Measurements from ENCODE around the gene CNDP1. TPM values are rescaled to one million over a fixed set of nuclear protein-coding genes. Genes with fewer than 3 reads are reported as not detected.

The CNDP1 gene
- polyA plus RNA-seq, 1 donor (not counting 4 experiments of a cell fraction or from before 2014, with no cell fraction given), result not detected

DNA sequence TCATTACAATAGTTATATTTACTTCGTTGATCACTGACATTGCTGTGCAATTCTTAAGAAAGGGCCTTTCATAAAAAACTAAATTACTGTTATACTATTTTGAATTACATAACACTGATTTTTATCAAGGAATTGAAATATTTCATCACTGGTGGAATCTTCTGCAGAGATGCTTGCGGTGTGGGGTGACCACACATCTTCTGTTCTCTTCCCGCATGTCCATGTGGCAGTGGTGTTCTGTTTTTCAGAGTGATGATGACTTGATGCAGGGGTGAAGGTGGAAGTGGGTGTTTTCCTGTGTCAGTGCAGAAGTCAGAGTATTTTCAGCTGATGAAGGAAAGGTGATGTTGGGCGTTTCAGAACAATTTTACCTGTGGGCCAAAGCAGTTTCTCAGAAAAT is 31.2 kb upstream of the CNDP1 start:
- Histone ChIP-seq H3K4me2 (ENCODE audit: control insufficient read depth, extremely low read depth, insufficient read depth, low read depth, low read length) (no peak overlapping the region), H2AFZ (ENCODE audit: control insufficient read depth, low read length) (no peak overlapping the region), H3K36me3 (ENCODE audit: control insufficient read depth in 2 of 2, extremely low read depth in 1 of 2, insufficient read depth in 2 of 2, low read length in 2 of 2) (peaks cover 24 to 28% of the 10 kb centered on the region in 2 experiments), H3K9me1 (ENCODE audit: control insufficient read depth, extremely low read depth, insufficient read depth, low read length) (no peaks in the 10 kb centered on the region), H3K79me2 (ENCODE audit: control insufficient read depth, insufficient read depth, low read length) (peaks cover 45% of the 10 kb centered on the region), H3K4me3 (ENCODE audit: control insufficient read depth in 2 of 3, extremely low read depth in 1 of 3, insufficient read depth in 2 of 3, low read depth in 1 of 3, low read length in 3 of 3) (no peak overlapping the region), H3K9me3 (ENCODE audit: control insufficient read depth, low read depth, low read length) (no peaks in the 10 kb centered on the region), H3K27me3 (ENCODE audit: control insufficient read depth, extremely low read depth, insufficient read depth, low read length) (no peaks in the 10 kb centered on the region), H3K27ac (ENCODE audit: control insufficient read depth, insufficient read depth, low read length) (no peak overlapping the region), H3K9ac (ENCODE audit: control insufficient read depth, extremely low read depth, insufficient read depth, low read length) (no peak overlapping the region), H4K20me1 (ENCODE audit: control insufficient read depth, extremely low read depth, insufficient read depth, low read length) (no peaks in the 10 kb centered on the region), H3K4me1 (ENCODE audit: control insufficient read depth, extremely low read depth, insufficient read depth, low read length) (peaks cover 25% of the 10 kb centered on the region)
- dilution Hi-C loops (cut with MboI; ENCODE audit: extremely low pct_ligation_motif_present, low sequenced_read_pairs), result no loop called here
- TF ChIP-seq EZH2 (IDR thresholded peaks at IDR 0.05; ENCODE audit: low read length) (no peak), CTCF (optimal IDR thresholded peaks at IDR 0.05 in 1 of 3, IDR thresholded peaks at IDR 0.05 in 1 of 3, conservative IDR thresholded peaks at IDR 0.05 in 1 of 3; ENCODE audit: extremely low read depth in 1 of 3, insufficient read depth in 2 of 3, low read length in 3 of 3) (no peak)
- FAIRE-seq (no peak), DNase-seq (ENCODE audit: low read depth, low spot score) (no peak)

GRCh38 chr18:74505776-74506175 is 28.5 kb upstream of the CNDP1 start:
- no peak for FAIRE-seq
- no peaks in the 10 kb centered on the region for H4K20me1 ChIP-seq (ENCODE audit: control insufficient read depth, extremely low read depth, insufficient read depth, low read length)
- H3K36me3 ChIP-seq (ENCODE audit: control insufficient read depth in 2 of 2, extremely low read depth in 1 of 2, insufficient read depth in 2 of 2, low read length in 2 of 2), result peaks cover 40 to 41% of the 10 kb centered on the region in 2 experiments
- TF ChIP-seq CTCF (optimal IDR thresholded peaks at IDR 0.05 in 1 of 3, IDR thresholded peaks at IDR 0.05 in 1 of 3, conservative IDR thresholded peaks at IDR 0.05 in 1 of 3; ENCODE audit: extremely low read depth in 1 of 3, insufficient read depth in 2 of 3, low read length in 3 of 3), result no peak
- H2AFZ ChIP-seq (ENCODE audit: control insufficient read depth, low read length), result no peak overlapping the region
- peaks cover 6% of the 10 kb centered on the region for H3K4me1 ChIP-seq (ENCODE audit: control insufficient read depth, extremely low read depth, insufficient read depth, low read length)
- no peak overlapping the region for H3K27ac ChIP-seq (ENCODE audit: control insufficient read depth, insufficient read depth, low read length)
- no peak for DNase-seq (ENCODE audit: low read depth, low spot score)
- no peak overlapping the region for H3K4me3 ChIP-seq (ENCODE audit: control insufficient read depth in 2 of 3, extremely low read depth in 1 of 3, insufficient read depth in 2 of 3, low read depth in 1 of 3, low read length in 3 of 3)
- no peak overlapping the region for H3K4me2 ChIP-seq (ENCODE audit: control insufficient read depth, extremely low read depth, insufficient read depth, low read depth, low read length)
- dilution Hi-C loops (cut with MboI; ENCODE audit: extremely low pct_ligation_motif_present, low sequenced_read_pairs), result no loop called here
- no peak overlapping the region for H3K9ac ChIP-seq (ENCODE audit: control insufficient read depth, extremely low read depth, insufficient read depth, low read length)
- no peaks in the 10 kb centered on the region for H3K27me3 ChIP-seq (ENCODE audit: control insufficient read depth, extremely low read depth, insufficient read depth, low read length)
- no peaks in the 10 kb centered on the region for H3K9me3 ChIP-seq (ENCODE audit: control insufficient read depth, low read depth, low read length)
- no peaks in the 10 kb centered on the region for H3K9me1 ChIP-seq (ENCODE audit: control insufficient read depth, extremely low read depth, insufficient read depth, low read length)
- H3K79me2 ChIP-seq (ENCODE audit: control insufficient read depth, insufficient read depth, low read length), result peaks cover 23% of the 10 kb centered on the region
